Frontal cortex (tissue), 4 donors: ENCODE results near the gene C20orf173. TPM values are rescaled to one million over a fixed set of nuclear protein-coding genes. Genes with fewer than 3 reads are reported as not detected.
"Not testable (repeated sequence)": the region's sequence is repeated elsewhere in the genome, so short reads cannot be mapped to it uniquely, and the experiment has no call there.

Experiments used
- DNase-seq, 2 donors: peaks; one replicate each; pipeline ENCODE4 v3.0.0; 2012; ENCODE audit warnings: low spot score in 2 of 2
- FAIRE-seq: peaks from 2 replicates; lab custom pipeline; 2012; peaks lifted over from hg19 to GRCh38; lab: Jason Lieb, UNC
- total RNA-seq: library from RNA; depleted of rRNA; stranded (reverse); fragments of >200 nt; gene quantifications from one replicate; pipeline ENCODE4 v1.2.3, GENCODE V29; 2014
- donor health status: control.
- donor health status: control.
- donor health status: control.

Gene C20orf173
- total RNA-seq, 1 donor from 2014 or later: under 0.01 TPM

DNA sequence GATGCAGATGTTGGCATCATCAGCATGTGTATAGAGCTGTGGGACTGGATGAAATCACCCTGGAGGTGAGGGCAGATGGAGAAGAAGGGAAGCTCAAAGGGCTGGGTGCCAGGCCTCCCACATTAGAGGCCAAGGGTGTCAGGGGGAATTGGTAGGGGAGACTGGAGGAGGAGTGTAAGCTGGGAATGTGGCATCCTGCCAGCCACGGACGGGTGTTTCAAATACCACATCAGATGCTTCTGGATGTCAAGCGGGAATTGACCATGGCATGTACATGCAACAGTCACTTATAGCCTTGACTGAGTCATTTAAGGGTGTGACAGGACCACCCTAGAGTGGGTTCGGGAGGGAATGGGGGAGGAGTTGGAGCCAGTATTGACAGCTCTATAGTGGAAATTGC lies 22.1 kb upstream of the C20orf173 start:
- DNase-seq: no peak

GRCh38 chr20:35547329-35547728 lies 17.9 kb upstream of the C20orf173 start:
- FAIRE-seq (no peak), DNase-seq (no peak)

More for the DNA sequence above, 22.1 kb upstream of the C20orf173 start:
- FAIRE-seq: no peak

GRCh38 chr20:35546127-35546526 lies 16.7 kb upstream of the C20orf173 start:
- no peak for FAIRE-seq
- no peak for DNase-seq

GRCh38 chr20:35544941-35545340 lies 15.5 kb upstream of the C20orf173 start:
- not testable (repeated sequence) for FAIRE-seq, DNase-seq

GRCh38 chr20:35544436-35544835 lies 15.0 kb upstream of the C20orf173 start:
- FAIRE-seq: no peak
- DNase-seq: no peak

- DNase-seq (no peak), FAIRE-seq (no peak)
Observed at GRCh38 chr20:35542990-35543389, 13.5 kb upstream of the C20orf173 start.

DNA sequence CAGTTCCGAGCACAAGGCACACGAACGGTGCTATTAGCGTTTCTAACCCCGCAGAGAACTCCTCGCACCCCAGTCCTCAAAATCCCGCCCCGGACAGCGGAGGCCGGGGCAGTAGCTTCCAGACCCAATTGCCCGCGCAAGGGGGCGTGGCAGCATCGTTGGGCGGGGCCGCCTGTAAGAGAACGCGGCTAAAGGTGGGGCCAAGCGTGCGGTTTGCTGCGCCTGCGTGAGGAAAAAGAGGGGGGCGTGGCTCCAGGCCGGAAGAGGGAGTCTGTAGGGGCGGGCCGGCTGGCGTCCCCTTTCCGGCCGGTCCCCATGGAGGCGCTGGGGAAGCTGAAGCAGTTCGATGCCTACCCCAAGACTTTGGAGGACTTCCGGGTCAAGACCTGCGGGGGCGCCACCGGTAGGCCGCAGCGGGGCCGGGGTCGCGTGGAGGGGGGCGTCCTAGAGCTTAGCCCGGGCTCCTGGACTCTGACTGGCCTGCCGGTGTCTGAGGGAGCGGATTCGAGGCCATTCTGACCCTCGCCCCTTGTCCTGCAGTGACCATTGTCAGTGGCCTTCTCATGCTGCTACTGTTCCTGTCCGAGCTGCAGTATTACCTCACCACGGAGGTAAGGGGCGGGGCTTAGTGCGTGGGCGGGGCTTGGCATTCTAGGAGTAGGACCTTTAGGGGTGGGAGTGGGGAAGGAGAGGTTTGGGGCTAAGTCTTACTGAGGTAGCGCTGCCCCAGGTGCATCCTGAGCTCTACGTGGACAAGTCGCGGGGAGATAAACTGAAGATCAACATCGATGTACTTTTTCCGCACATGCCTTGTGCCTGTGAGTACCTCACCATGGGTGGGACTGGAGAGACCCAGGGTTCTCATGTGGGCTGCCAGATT lies 12.6 kb upstream of the C20orf173 start, which contains the start of gene ERGIC3:
Gene ERGIC3 (plus strand): TSS at position 296 of the 880 bp plus-strand sequence. CDS start 20 bp downstream, at position 316.
- FAIRE-seq (no peak), DNase-seq (peak; percentile 85 to 94)

DNA sequence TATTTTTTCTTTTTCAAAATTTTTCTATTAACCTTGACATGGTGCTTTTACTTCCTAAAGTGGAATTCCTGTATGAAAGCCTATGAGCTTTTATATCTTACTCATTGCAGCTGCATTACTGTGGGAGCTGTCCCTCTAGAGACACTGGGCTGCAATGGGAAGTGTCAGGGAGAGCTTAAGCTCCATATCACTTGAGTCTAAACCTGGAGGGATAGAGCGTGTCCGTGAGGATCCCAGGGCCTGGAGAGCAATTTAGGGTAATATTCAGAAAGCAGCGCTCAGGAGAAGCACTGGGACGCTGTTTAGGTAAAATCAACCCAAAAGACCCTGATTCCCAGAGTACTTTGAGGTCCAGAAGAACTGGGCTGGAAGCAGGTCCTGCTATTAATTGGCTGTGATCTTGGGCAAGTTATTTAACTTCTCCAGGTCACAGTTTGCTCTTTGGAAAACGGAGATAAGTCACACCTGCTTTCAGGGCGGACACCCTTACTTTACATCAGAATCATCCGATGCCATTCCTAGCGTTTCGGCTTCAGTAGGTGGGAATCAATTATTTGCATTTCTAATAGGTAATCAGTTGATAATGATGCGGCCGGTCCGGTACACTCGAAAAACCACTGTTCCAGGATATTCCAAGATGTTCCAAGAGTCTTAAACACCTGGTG lies 11.8 kb upstream of the C20orf173 start:
- DNase-seq: no peak
- FAIRE-seq: no peak

DNA sequence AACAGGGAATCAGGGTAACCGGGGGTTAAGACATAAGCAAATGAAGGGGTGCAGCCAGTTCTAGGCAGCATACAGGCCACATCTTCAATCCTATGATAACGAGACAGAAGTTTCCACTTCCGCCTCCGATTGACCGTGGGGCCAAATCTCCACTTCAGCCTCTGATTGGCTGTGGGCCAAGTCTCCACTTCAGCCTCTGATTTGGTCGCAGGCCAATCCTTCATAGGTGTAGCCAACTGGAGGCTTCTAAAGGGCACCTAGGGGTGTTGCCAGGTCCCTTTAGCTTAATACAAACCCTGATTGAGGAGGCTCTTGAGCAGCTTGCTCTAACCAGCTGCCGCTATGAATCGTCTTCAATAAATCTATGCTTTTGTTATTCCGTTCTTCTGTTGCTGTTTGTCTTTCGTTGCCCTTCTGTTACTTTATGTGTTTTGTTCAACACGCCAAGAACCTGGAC lies 10.3 kb upstream of the C20orf173 start:
- no peak for FAIRE-seq
- DNase-seq: no peak

GRCh38 chr20:35527122-35527769 lies 2.2 kb downstream of the C20orf173 start:
- no peak for FAIRE-seq
- no peak for DNase-seq

- FAIRE-seq: no peak
- no peak for DNase-seq
Observed at GRCh38 chr20:35525639-35526038, 3.8 kb downstream of the C20orf173 start.

- DNase-seq (no peak), FAIRE-seq (no peak)
Observed at GRCh38 chr20:35523298-35523888, 6.1 kb downstream of the C20orf173 start.

GRCh38 chr20:35518955-35519354 lies 10.5 kb downstream of the C20orf173 start:
- FAIRE-seq: no peak
- DNase-seq: no peak

- FAIRE-seq, DNase-seq: not testable (repeated sequence)
Observed at GRCh38 chr20:35517767-35518166, 11.7 kb downstream of the C20orf173 start.

- FAIRE-seq (no peak), DNase-seq (no peak)
Observed at GRCh38 chr20:35517125-35517524, 12.3 kb downstream of the C20orf173 start.

GRCh38 chr20:35515949-35516645 lies 13.4 kb downstream of the C20orf173 start:
- no peak for FAIRE-seq

GRCh38 chr20:35515341-35515740 lies 14.1 kb downstream of the C20orf173 start:
- DNase-seq (no peak), FAIRE-seq (no peak)

More at GRCh38 chr20:35515949-35516645, 13.4 kb downstream of the C20orf173 start:
- DNase-seq: no peak

DNA sequence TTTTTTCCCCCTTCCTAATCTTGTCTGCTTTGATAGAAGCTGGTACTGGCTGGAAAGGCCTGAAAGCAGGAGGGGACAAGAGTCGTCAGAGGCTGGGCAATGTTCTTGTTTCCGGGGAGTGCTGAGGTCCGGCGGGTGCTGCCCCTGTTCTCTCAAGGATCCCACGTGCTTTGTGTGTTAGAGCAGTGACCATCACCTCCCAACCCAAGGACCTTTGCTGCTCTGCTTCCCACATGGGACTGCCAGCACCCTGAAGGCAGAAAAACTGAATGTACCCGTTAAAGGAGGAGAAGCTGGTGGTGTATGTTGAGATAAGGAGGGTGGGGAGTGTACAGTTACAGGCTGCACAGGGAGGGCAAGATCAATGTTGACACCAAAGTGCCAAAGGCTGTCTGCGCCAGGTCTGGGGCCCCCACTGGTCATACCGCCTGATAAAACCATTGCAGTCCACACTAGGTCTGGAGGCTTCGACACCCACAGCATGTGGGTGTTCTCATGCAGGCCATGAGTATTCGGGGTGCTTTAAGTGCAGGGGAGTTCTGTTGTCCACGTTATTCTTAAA lies 15.0 kb downstream of the C20orf173 start:
- no peak for FAIRE-seq
- DNase-seq: no peak

DNA sequence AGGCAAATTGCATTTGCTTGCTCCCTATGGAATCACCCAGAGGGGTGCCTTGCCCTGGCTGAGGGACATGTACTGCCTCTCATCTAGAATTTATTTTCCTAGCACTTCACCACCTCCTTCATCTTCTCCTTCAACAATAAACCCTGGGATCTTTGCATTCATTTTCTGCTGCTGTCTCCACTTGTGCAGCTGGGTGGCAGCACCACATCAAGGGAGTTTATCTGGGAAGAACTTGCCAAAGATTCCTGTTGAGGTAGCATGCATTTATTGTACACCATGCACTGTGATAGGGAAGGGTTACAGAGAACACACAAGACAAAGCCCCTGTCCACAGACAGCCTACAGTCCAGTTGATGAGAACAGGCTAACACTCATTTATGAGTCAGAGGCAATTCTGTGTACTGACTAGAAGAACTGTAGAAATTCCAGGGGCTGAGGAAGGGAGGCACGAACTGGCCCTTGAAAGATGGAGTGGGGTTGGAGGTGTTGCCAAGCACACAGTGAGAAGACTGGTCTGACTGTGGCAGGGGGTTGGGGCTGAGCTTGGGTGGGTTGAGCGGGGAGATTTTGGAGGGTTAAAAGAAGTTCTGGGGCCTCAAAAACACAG lies 17.5 kb downstream of the C20orf173 start:
- FAIRE-seq: no peak

More for the DNA sequence above, 17.5 kb downstream of the C20orf173 start:
- DNase-seq: peak; percentile 21 to 57
